Chondrocyte (in vitro differentiated cells): ENCODE data around the gene PLEKHA6. TPM values are rescaled to one million over a fixed set of nuclear protein-coding genes. Genes with fewer than 3 reads are reported as not detected.

Experiments used
- DNase-seq: peaks from one replicate; pipeline ENCODE4 v3.0.0; 2021; ENCODE audit warnings: mixed read lengths, low spot score
- H3K27ac Mint-ChIP-seq: one replicate; pipeline ENCODE4 v1.8.0; 2021; ENCODE audit warnings: mild to moderate bottlenecking, moderate library complexity, mixed read lengths; ENCODE audit not compliant: unreplicated experiment
- H3K27me3 Mint-ChIP-seq: 2 replicates; pipeline ENCODE4 v1.8.0; 2021; ENCODE audit warnings: low read depth, mixed read lengths
- H3K36me3 Mint-ChIP-seq: 2 replicates; pipeline ENCODE4 v1.8.0; 2021; ENCODE audit warnings: low read depth, mixed read lengths
- H3K4me1 Mint-ChIP-seq: 2 replicates; pipeline ENCODE4 v1.8.0; 2021; ENCODE audit warnings: low read depth, mild to moderate bottlenecking, mixed read lengths
- H3K4me3 Mint-ChIP-seq: one replicate; pipeline ENCODE4 v1.8.0; 2021; ENCODE audit warnings: mild to moderate bottlenecking, moderate library complexity, mixed read lengths; ENCODE audit not compliant: unreplicated experiment
- H3K9me3 Mint-ChIP-seq: 2 replicates; pipeline ENCODE4 v1.8.0; 2021; ENCODE audit warnings: low read depth, mixed read lengths
- total RNA-seq: library from RNA; stranded (reverse); gene quantifications from 3 replicates; pipeline ENCODE4 v1.2.1, GENCODE V29; 2021
- TF ChIP-seq, protein P1 (sequence below): fragments of 200-600 bp; sonication (generic); IDR thresholded peaks from 2 replicates; pipeline ENCODE4 v1.5.0; 2021; ENCODE audit warnings: antibody characterized with exemption, mild to moderate bottlenecking, moderate library complexity

PLEKHA6 gene
- total RNA-seq, 1 donor from 2014 or later = 0.15 TPM

DNA sequence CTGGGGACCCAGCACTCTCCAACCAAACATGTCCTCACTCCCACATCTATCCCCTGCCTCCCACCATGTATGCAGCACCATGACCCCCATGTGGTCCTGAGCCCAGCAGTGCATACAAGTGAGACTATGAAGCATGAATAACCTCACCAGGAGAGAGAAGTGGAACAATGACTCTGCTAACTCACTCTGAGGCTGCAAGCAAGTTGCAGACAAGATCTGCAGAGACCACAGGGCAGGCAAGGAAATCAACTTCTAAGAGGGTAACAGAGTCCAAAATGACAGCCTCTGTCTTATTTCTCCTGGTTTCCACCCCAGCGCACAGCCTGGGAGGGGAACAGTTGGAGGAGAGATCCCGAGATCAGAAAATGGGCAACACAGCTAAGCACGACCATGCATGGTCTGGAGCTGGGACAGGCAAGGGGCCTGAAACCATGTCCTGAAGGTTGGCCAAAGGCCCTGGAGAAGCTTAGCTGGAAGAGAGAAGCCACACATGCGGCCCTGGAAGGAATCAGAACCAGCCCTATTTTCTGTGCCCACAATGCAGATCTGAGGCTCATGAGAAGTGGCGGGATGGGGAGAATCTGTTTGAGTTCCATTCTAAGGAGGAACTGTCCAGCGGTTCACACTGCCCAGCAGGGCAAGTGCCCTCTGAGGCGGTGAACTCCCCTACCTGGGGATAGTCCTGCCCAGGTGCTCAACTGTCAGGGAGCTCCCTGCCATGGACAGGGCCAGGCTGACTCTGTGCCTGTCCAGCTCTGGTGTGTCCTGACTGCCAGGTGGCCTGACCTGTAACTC lies 181.0 kb downstream of the PLEKHA6 start:
- Mint-ChIP-seq H3K4me3 (no peak overlapping the region), H3K36me3 (no peaks in the 10 kb centered on the region), H3K27me3 (peaks cover 30% of the 10 kb centered on the region), H3K4me1 (no peaks in the 10 kb centered on the region), H3K9me3 (no peaks in the 10 kb centered on the region), H3K27ac (no peak overlapping the region)
- DNase-seq = no peak
- TF ChIP-seq, protein P1, sequence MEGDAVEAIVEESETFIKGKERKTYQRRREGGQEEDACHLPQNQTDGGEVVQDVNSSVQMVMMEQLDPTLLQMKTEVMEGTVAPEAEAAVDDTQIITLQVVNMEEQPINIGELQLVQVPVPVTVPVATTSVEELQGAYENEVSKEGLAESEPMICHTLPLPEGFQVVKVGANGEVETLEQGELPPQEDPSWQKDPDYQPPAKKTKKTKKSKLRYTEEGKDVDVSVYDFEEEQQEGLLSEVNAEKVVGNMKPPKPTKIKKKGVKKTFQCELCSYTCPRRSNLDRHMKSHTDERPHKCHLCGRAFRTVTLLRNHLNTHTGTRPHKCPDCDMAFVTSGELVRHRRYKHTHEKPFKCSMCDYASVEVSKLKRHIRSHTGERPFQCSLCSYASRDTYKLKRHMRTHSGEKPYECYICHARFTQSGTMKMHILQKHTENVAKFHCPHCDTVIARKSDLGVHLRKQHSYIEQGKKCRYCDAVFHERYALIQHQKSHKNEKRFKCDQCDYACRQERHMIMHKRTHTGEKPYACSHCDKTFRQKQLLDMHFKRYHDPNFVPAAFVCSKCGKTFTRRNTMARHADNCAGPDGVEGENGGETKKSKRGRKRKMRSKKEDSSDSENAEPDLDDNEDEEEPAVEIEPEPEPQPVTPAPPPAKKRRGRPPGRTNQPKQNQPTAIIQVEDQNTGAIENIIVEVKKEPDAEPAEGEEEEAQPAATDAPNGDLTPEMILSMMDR = no peak

DNA sequence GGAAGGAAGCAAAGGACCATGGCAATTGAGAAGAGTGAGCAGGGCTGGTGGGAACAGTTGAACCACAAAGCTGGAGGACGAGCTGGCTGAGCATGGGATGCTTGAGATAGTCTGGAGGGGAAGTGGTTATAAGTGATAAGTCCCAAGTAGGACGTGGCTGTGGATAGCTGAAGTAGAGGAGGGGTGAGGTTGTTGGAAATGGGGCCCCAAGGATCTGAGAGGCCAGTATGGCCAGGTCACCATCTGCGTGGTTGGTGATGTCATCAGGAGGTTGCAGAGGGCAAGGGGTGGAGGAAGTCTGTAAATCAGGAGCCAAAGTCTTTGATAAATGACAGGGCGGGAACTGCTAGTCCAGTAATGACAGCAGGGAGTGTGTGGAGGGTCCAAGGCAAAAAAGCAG lies 182.6 kb downstream of the PLEKHA6 start:
- Mint-ChIP-seq H3K27ac (no peak overlapping the region), H3K4me1 (no peaks in the 10 kb centered on the region), H3K36me3 (no peaks in the 10 kb centered on the region), H3K27me3 (peaks cover 29% of the 10 kb centered on the region), H3K4me3 (no peak overlapping the region), H3K9me3 (no peaks in the 10 kb centered on the region)
- DNase-seq = no peak
- TF ChIP-seq, protein P1 = no peak

- Mint-ChIP-seq H3K4me1 (no peaks in the 10 kb centered on the region), H3K9me3 (no peaks in the 10 kb centered on the region), H3K27ac (no peak overlapping the region), H3K4me3 (no peak overlapping the region), H3K27me3 (peaks cover 24% of the 10 kb centered on the region), H3K36me3 (no peaks in the 10 kb centered on the region)
- TF ChIP-seq, protein P1 = no peak
- no peak for DNase-seq
These were observed 183.7 kb downstream of the PLEKHA6 start for GRCh38 chr1:204176049-204176448.

- TF ChIP-seq, protein P1 = no peak
- DNase-seq = no peak
- H3K9me3 Mint-ChIP-seq = peaks cover 9% of the 10 kb centered on the region
These were observed 184.8 kb downstream of the PLEKHA6 start for GRCh38 chr1:204174958-204175357.

DNA sequence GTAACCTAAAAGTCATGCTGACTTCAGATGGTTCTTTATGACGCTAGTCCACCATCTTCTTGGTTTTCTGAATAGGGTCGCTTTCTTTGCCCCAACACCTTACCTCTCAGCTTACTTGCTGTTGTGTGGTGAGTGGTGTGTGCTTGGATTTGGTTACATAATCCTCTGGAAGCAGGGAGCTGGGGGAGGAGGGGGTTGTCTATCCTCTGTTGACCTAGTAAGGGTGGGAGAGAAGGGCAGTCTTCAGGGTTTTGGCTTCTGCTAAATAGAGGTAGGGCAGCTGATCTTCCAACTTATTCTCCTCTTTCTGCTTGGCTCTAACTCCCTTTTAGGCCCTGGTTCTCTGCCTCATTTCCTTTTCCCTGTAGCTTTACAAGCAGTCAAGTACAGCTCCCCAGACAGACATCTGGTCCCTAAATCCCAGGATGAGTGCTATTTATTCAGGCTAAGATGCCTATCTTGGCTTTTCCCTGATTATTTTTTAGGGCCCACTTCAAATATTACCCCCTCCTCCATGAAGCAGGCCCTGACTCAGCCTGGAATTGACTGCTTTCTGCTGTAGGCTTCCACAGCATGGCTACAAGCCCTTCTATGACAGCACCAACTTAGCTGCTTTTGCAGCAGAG lies 187.2 kb downstream of the PLEKHA6 start:
- H3K36me3 Mint-ChIP-seq = peaks cover 2% of the 10 kb centered on the region
- no peak overlapping the region for H3K4me3 Mint-ChIP-seq
- TF ChIP-seq, protein P1 = no peak
- peaks cover 4% of the 10 kb centered on the region for H3K27me3 Mint-ChIP-seq
- H3K27ac Mint-ChIP-seq = no peak overlapping the region
- H3K9me3 Mint-ChIP-seq = peaks cover 17% of the 10 kb centered on the region
- DNase-seq = no peak
- H3K4me1 Mint-ChIP-seq = no peaks in the 10 kb centered on the region

More at GRCh38 chr1:204174958-204175357, 184.8 kb downstream of the PLEKHA6 start:
- no peaks in the 10 kb centered on the region for H3K4me1 Mint-ChIP-seq
- no peak overlapping the region for H3K27ac Mint-ChIP-seq
- no peak overlapping the region for H3K4me3 Mint-ChIP-seq
- H3K36me3 Mint-ChIP-seq = no peaks in the 10 kb centered on the region
- H3K27me3 Mint-ChIP-seq = peaks cover 16% of the 10 kb centered on the region
